ENCODE results near the gene ASMTL.
"Not testable (repeated sequence)": the region's sequence is repeated elsewhere in the genome, so short reads cannot be mapped to it uniquely, and the experiment has no call there.

Gene ASMTL

GRCh38 chrX:1492421-1493012 lies 39.8 kb upstream of the ASMTL start:
- no peak for DNase-seq (ENCODE audit: low read depth in 2 of 2)
- no peak for TF ChIP-seq CTCF (IDR thresholded peaks at IDR 0.05; ENCODE audit: low read depth, low read length)
- no peak overlapping the region for H3K4me3 ChIP-seq (replicated peaks in 1 of 2; ENCODE audit: low read depth in 2 of 2, low read length in 2 of 2)

- no peak for TF ChIP-seq CTCF (IDR thresholded peaks at IDR 0.05; ENCODE audit: low read depth, low read length)
- DNase-seq (ENCODE audit: low read depth in 2 of 2): no peak
- no peak overlapping the region for H3K4me3 ChIP-seq (replicated peaks in 1 of 2; ENCODE audit: low read depth in 2 of 2, low read length in 2 of 2)
These were observed 39.2 kb upstream of the ASMTL start for GRCh38 chrX:1491851-1492349.

GRCh38 chrX:1491248-1491647 lies 38.5 kb upstream of the ASMTL start:
- not testable (repeated sequence) for DNase-seq (ENCODE audit: low read depth in 2 of 2); H3K4me3 ChIP-seq (replicated peaks in 1 of 2; ENCODE audit: low read depth in 2 of 2, low read length in 2 of 2)

- not testable (repeated sequence) for H3K4me3 ChIP-seq (replicated peaks in 1 of 2; ENCODE audit: low read depth in 2 of 2, low read length in 2 of 2); DNase-seq (ENCODE audit: low read depth in 2 of 2)
These were observed 38.0 kb upstream of the ASMTL start for GRCh38 chrX:1490723-1491122.

GRCh38 chrX:1489354-1489753 lies 36.6 kb upstream of the ASMTL start:
- DNase-seq (ENCODE audit: low read depth in 2 of 2); H3K4me3 ChIP-seq (replicated peaks in 1 of 2; ENCODE audit: low read depth in 2 of 2, low read length in 2 of 2): not testable (repeated sequence)

GRCh38 chrX:1488745-1489144 lies 36.0 kb upstream of the ASMTL start:
- H3K4me3 ChIP-seq (replicated peaks in 1 of 2; ENCODE audit: low read depth in 2 of 2, low read length in 2 of 2): no peak overlapping the region
- TF ChIP-seq CTCF (IDR thresholded peaks at IDR 0.05; ENCODE audit: low read depth, low read length): no peak
- no peak for DNase-seq (ENCODE audit: low read depth in 2 of 2)

GRCh38 chrX:1488141-1488540 lies 35.4 kb upstream of the ASMTL start:
- no peak for DNase-seq (ENCODE audit: low read depth in 2 of 2)
- TF ChIP-seq CTCF (IDR thresholded peaks at IDR 0.05; ENCODE audit: low read depth, low read length): no peak
- H3K4me3 ChIP-seq (replicated peaks in 1 of 2; ENCODE audit: low read depth in 2 of 2, low read length in 2 of 2): no peak overlapping the region

- no peak for DNase-seq (ENCODE audit: low read depth in 2 of 2)
- TF ChIP-seq CTCF (IDR thresholded peaks at IDR 0.05; ENCODE audit: low read depth, low read length): no peak
These were observed 34.7 kb upstream of the ASMTL start for GRCh38 chrX:1487401-1487800.

More at GRCh38 chrX:1487401-1487800, 34.7 kb upstream of the ASMTL start:
- no peak overlapping the region for H3K4me3 ChIP-seq (replicated peaks in 1 of 2; ENCODE audit: low read depth in 2 of 2, low read length in 2 of 2)

Data from cardiac fibroblast (primary cell).